Omental fat pad (tissue), 4 donors: Measurements from ENCODE around the gene MESD. TPM values are rescaled to one million over a fixed set of nuclear protein-coding genes. Genes with fewer than 3 reads are reported as not detected.

ENCODE experiments used
- ATAC-seq: fragments of 150-250 bp; one replicate; pipeline ENCODE4 v1.9.1; 2016; ENCODE audit warnings: mild to moderate bottlenecking, moderate library complexity; ENCODE audit not compliant: low FRiP score
- DNase-seq: peaks from one replicate; pipeline ENCODE4 v3.0.0-alpha.2; 2019; ENCODE audit warnings: low spot score
- CTCF ChIP-seq, 3 donors: fragments of 450-650 bp; IDR thresholded peaks; one replicate each; pipeline ENCODE4 v1.5.1; 2016 to 2017; ENCODE audit warnings: antibody characterized with exemption in 3 of 3, mild to moderate bottlenecking in 3 of 3, moderate library complexity in 2 of 3
- total RNA-seq, 4 donors: library from RNA; depleted of rRNA; stranded (reverse); fragments of >200 nt; gene quantifications; one replicate each; pipeline ENCODE4 v1.1.0, GENCODE V29; 2016

The MESD gene
- total RNA-seq, 4 donors from 2014 or later = 19.5 to 26.1 (median 22.6) TPM

DNA sequence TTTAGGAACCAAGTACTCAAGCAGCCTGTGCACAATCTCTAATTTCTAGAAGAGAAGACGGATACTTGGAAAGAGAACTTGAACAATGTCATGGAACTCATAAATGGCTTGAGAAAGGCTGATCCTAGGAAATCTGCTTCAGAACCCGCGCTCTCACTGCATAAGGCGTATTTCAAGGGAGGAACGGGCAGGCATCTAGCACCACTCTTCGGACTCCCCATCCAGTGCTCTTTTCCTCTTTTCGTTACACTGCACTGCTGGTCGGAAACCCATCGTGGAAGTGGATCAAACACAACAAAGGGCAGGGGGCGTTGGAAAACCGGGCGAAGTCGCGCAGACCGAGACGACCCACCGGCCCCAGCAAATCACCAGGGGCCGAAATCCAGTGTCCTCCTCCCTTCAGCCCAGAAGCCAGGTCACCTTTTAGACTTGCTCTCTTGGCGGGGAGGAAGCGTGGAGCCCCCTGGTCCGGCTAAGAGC lies 10.6 kb upstream of the MESD start:
- ATAC-seq (no peak), DNase-seq (no peak)
- TF ChIP-seq CTCF (IDR thresholded peaks at IDR 0.05) = no peak

DNA sequence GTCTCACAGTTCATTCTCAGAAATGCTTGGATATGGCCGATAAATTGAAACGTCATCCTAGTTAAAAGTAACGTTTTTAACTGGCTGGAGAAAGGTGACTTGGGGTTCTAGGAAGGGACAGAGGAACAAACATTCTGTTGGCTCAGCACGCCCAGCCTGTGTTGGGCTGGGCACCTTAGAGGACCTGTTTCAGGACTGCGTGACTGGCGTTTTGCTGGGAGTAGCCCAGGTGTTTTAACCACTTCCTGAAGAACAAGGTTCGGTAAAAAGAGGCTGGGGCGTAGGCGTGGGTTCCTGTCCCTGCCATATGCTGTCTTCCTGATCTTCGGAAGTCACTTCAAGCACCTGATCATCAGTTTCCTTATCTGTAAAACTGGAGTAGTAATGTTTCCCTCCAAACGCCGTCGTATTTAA lies 10.0 kb upstream of the MESD start:
- DNase-seq (no peak), ATAC-seq (no peak)
- no peak for TF ChIP-seq CTCF (IDR thresholded peaks at IDR 0.05)

- ATAC-seq (no peak), DNase-seq (no peak)
- TF ChIP-seq CTCF (IDR thresholded peaks at IDR 0.05) = no peak
Measured at GRCh38 chr15:80998251-80998650, 8.6 kb upstream of the MESD start.

DNA sequence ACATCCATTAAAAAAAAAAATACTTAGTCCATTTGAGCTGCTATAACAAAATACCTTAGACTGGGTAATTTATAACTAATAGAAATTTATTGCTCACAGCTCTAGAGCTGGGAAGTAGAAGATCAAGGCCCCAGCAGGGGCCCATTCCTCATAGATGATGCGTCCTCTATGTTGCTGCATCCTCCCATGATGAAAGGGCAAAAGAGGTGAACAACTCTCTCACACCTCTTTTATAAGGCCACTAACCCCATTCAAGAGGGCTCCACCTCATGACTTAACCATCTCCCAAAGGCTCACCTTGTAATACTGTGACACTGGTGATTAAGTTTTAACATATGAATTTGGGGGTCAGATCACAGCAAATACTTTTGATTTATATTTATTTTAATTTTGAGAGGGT lies 8.1 kb upstream of the MESD start:
- DNase-seq = no peak
- no peak for ATAC-seq
- no peak for TF ChIP-seq CTCF (IDR thresholded peaks at IDR 0.05)

GRCh38 chr15:80996247-80996646 lies 6.6 kb upstream of the MESD start:
- ATAC-seq (no peak), DNase-seq (no peak)
- no peak for TF ChIP-seq CTCF (IDR thresholded peaks at IDR 0.05)

DNA sequence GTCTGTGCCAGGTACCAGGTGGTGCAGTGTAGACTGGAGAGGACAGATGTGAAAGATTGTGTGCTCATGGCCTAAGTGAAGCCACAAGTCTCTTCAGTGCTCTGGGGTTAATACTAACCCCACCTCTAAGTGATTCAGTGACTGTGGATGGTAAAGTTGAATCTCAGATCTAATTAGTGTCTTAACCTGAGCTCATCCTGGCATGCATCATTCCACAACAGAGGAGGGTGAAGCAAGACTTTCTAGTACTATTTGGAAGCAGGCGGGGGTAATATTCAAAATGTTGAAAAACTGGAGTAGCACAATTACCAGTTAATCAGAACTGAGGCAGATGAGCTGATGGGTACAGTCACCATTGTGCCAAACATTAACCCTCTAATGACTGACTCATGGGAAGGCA lies 2.8 kb upstream of the MESD start:
- ATAC-seq (no peak), DNase-seq (no peak)
- no peak for TF ChIP-seq CTCF (IDR thresholded peaks at IDR 0.05)

DNA sequence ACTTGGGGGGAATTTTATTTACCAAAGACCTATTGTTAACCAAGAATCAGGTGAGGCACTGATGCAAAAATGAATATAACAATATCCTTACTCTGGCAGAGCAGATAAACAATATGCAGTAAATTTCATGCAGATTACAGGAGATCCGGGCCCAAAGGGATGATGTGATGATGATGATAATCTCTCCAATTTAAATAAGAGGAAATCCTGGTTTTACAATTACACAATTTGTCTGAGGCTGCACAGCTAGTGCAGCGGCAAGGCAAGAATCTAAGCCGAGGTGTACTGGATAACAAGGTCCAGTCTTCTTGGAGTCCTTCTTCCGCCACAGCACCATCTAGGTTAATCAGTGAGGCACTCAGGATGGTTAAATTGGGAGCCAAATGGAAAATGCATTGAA lies 2.4 kb upstream of the MESD start:
- no peak for TF ChIP-seq CTCF (IDR thresholded peaks at IDR 0.05)
- ATAC-seq = no peak
- no peak for DNase-seq
